ENCODE measurements around the gene ORC3. TPM values are rescaled to one million over a fixed set of nuclear protein-coding genes. Genes with fewer than 3 reads are reported as not detected.

ORC3 gene
- 10 to 100 TPM; 35.8 to 36.6 TPM for total RNA-seq

DNA sequence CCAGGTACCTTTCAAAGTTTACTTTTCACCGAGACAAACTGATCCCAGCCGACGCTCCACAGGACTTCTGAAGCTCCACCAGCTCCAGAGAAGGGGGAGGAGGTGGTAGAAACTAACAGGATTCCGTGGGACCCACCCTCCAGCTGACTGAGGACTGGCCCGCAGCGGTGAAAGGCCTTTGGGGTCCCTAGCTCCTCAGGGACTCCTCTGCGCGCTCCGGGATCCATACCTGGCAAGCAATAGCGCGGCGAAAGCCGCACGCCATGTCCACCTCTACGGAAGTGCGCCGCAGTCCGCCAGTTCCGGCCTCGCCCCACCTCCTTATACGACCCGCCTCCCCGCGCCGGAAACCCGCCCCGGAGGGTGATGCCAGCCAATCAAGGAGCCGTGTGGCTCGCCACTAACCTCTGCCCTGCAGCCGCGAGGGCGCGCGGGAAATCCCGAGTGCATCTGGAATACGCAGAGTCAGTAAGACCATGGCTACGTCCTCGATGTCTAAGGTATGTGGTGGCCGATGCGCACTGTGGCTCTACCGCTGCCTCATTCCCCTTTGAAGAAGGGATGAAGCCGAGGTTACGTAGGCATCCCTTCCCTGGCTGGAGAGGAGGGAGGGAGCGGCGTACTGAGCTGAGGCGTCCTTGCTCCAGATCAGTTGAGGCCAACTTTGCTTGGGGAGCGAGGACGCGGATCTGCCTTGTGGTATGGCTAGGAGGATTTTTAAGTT is at the start of gene ORC3, which contains the start of gene RARS2:
Gene ORC3, plus strand, starts transcription at position 443 of the 724 bp plus-strand sequence. Its CDS starts 34 bp downstream, at position 477.
Gene RARS2, minus strand, starts transcription at position 295 of the 724 bp plus-strand sequence. Its CDS starts 30 bp downstream, at position 265.
- Mint-ChIP-seq H3K27ac (peak within 1 kb of the TSS; percentile 84), H3K4me3 (peak within 1 kb of the TSS; percentile 83), H3K36me3 (ENCODE audit: low read depth) (peaks cover 19% of the 10 kb centered on the region), H3K9me3 (no peaks in the 10 kb centered on the region), H3K4me1 (ENCODE audit: low read depth) (peaks cover 55% of the 10 kb centered on the region), H3K27me3 (no peaks in the 10 kb centered on the region)
- DNase-seq (peak; percentile 97), ATAC-seq (peak; percentile 99)
- intact Hi-C loops (cut with micrococcal nuclease) = loop anchor here (2.0 kb wide), 1 partner anchor 109 kb away; no protein-coding TSS in a partner anchor
- TF ChIP-seq, protein P1, sequence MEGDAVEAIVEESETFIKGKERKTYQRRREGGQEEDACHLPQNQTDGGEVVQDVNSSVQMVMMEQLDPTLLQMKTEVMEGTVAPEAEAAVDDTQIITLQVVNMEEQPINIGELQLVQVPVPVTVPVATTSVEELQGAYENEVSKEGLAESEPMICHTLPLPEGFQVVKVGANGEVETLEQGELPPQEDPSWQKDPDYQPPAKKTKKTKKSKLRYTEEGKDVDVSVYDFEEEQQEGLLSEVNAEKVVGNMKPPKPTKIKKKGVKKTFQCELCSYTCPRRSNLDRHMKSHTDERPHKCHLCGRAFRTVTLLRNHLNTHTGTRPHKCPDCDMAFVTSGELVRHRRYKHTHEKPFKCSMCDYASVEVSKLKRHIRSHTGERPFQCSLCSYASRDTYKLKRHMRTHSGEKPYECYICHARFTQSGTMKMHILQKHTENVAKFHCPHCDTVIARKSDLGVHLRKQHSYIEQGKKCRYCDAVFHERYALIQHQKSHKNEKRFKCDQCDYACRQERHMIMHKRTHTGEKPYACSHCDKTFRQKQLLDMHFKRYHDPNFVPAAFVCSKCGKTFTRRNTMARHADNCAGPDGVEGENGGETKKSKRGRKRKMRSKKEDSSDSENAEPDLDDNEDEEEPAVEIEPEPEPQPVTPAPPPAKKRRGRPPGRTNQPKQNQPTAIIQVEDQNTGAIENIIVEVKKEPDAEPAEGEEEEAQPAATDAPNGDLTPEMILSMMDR (IDR thresholded peaks at IDR 0.05) = no peak
- ChIA-PET CTCF (interaction anchor here (1.0 kb wide), 3 partner anchors 15 to 197 kb away, joined by 3 read pairs; no protein-coding TSS in a partner anchor), POLR2A (interaction anchor here (1.0 to 2.6 kb wide), 5 partner anchors 8 to 113 kb away, joined by 3 to 9 read pairs (median 3); partner anchors contain the start of gene AKIRIN2)

DNA sequence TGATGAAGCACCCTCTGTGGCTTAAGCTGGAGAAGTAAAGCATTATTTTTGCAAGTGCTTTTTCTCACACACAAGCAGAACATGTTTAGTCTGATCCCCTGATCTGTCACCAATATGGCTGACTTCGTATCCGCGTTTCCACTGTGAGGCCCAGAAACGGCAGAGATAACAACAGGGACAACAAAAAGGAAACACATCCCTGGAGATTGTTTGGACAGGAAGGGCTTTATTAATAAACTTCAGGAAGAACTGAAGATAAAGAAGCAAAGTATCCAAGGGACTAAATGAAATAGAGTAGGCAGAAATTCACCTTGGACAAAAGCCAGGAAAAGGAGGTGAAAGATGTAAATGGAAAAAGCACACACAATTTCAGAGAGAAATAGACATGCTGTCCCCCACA is 49.4 kb upstream of the ORC3 start:
- Mint-ChIP-seq H3K9me3 (peaks cover 8% of the 10 kb centered on the region), H3K4me1 (ENCODE audit: low read depth) (no peaks in the 10 kb centered on the region), H3K27ac (no peak overlapping the region), H3K4me3 (no peak overlapping the region), H3K27me3 (no peaks in the 10 kb centered on the region), H3K36me3 (ENCODE audit: low read depth) (peaks cover 41% of the 10 kb centered on the region)
- CTCF ChIA-PET = no interaction called here
- ATAC-seq (no peak), DNase-seq (no peak)
- TF ChIP-seq, protein P1 (IDR thresholded peaks at IDR 0.05) = no peak
- intact Hi-C loops (cut with micrococcal nuclease) = no loop called here
- POLR2A ChIA-PET = no interaction called here

DNA sequence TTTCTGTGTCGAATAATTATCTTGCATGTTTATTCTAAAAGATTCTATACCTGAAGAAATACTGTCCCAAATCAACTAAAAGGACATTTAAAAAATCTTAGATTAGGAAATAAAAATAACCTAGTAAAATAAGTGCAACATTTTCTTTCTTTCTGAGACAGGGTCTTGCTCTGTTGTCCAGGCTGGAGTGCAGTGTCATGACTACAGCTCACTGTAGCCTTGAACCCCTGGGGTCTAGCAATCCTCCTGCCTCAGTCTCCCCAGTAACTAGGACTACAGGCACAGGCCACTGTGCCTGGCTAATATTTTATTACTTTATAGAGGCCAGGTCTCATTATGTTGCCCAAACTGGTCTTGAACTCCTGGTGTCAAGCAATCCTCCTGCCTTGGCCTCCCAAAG is 48.9 kb upstream of the ORC3 start:
- Mint-ChIP-seq H3K27ac (no peak overlapping the region), H3K4me3 (no peak overlapping the region), H3K27me3 (no peaks in the 10 kb centered on the region), H3K36me3 (ENCODE audit: low read depth) (peaks cover 41% of the 10 kb centered on the region), H3K4me1 (ENCODE audit: low read depth) (no peaks in the 10 kb centered on the region), H3K9me3 (peaks cover 8% of the 10 kb centered on the region)
- POLR2A ChIA-PET = no interaction called here
- ATAC-seq (no peak), DNase-seq (no peak)
- TF ChIP-seq, protein P1 (IDR thresholded peaks at IDR 0.05) = no peak
- CTCF ChIA-PET = no interaction called here
- intact Hi-C loops (cut with micrococcal nuclease) = no loop called here

DNA sequence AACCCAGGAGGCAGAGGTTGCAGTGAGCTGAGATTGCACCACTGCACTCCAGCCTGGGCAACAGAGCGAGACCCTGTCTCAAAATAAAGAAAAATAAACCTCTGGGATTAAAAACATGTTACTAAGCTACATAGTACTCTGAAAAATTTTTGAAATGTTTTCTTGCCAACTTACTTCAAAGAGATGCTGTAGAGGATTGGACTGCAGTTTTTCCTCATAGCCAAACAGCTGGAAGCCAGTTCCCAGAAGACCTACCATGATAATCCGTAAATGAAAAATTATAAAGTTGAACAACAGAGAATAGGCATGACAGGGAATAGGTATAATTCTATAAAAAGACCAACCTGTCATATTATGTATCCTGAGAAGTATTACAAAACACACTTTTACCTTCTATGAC is 48.2 kb upstream of the ORC3 start:
- TF ChIP-seq, protein P1 (IDR thresholded peaks at IDR 0.05) = no peak
- CTCF ChIA-PET = no interaction called here
- intact Hi-C loops (cut with micrococcal nuclease) = no loop called here
- no peak for ATAC-seq
- POLR2A ChIA-PET = no interaction called here
- H3K4me3 Mint-ChIP-seq = no peak overlapping the region
- DNase-seq = no peak
- H3K27ac Mint-ChIP-seq = no peak overlapping the region
- no peaks in the 10 kb centered on the region for H3K27me3 Mint-ChIP-seq
- H3K36me3 Mint-ChIP-seq (ENCODE audit: low read depth) = peaks cover 42% of the 10 kb centered on the region
- peaks cover 8% of the 10 kb centered on the region for H3K9me3 Mint-ChIP-seq
- H3K4me1 Mint-ChIP-seq (ENCODE audit: low read depth) = no peaks in the 10 kb centered on the region
